B cell (primary cell): Measurements from ENCODE around the gene KANK3. TPM values are rescaled to one million over a fixed set of nuclear protein-coding genes. Genes with fewer than 3 reads are reported as not detected.

Experiments
- polyA plus RNA-seq: library from polyadenylated mRNA; depleted of rRNA; stranded (reverse); fragments of >200 nt; gene quantifications from 2 replicates; pipeline ENCODE4 v1.2.3, GENCODE V29; 2012
- small RNA-seq: library from RNA; depleted of rRNA; stranded (forward); fragments of <200 nt; gene quantifications from one replicate; pipeline ENCODE3, GENCODE V24; 2012; ENCODE audit warnings: low replicate concordance, low read depth; ENCODE audit not compliant: insufficient read length
- total RNA-seq, 2 donors: library from RNA; stranded (reverse); fragments of 120-200 nt in 1 of 2; gene quantifications; 1 replicate in 1 of 2; 2 replicates in 1 of 2; pipeline versions ENCODE4 v1.2.3 to v1.2.4, GENCODE V29; 2013 to 2022

Gene KANK3
- total and polyA plus RNA-seq, 2 donors (not counting 1 experiment from before 2014, with no cell fraction given): 0.27 to 0.34 TPM

Small RNA genes lying within 50 kb of the gene (small RNA-seq; reads per million reads assigned to genes)
- 0.76 reads per million for gene MIR4999

Other genes with a start within 250 kb of the KANK3 start
- not detected in 2 replicates for gene FBN3, start 193.7 kb downstream of the KANK3 start, total RNA-seq
- not detected in 2 replicates for gene FBN3, start 193.7 kb downstream of the KANK3 start, polyA plus RNA-seq
- 125 and 146 TPM in 2 replicates for gene CERS4, start 133.9 kb downstream of the KANK3 start, total RNA-seq
- 98.2 and 104 TPM in 2 replicates for gene CERS4, start 133.9 kb downstream of the KANK3 start, polyA plus RNA-seq
- 28.7 and 30.5 TPM in 2 replicates for gene CD320, start 34.9 kb downstream of the KANK3 start, total RNA-seq
- 22.2 and 32.6 TPM in 2 replicates for gene CD320, start 34.9 kb downstream of the KANK3 start, polyA plus RNA-seq
- gene NDUFA7, start 21.9 kb downstream of the KANK3 start, total RNA-seq: 23.2 and 28.6 TPM in 2 replicates
- 50.4 and 71.7 TPM in 2 replicates for gene NDUFA7, start 21.9 kb downstream of the KANK3 start, polyA plus RNA-seq
- gene RPS28, start 21.8 kb downstream of the KANK3 start, total RNA-seq: 2,435 and 2,579 TPM in 2 replicates
- gene RPS28, start 21.8 kb downstream of the KANK3 start, polyA plus RNA-seq: 830 and 1,800 TPM in 2 replicates
- not detected in 2 replicates for gene ANGPTL4, start 20.9 kb upstream of the KANK3 start, total RNA-seq
- not detected in 2 replicates for gene ANGPTL4, start 20.9 kb upstream of the KANK3 start, polyA plus RNA-seq
- 126 and 130 TPM in 2 replicates for gene RAB11B, start 47.1 kb upstream of the KANK3 start, total RNA-seq
- 165 and 190 TPM in 2 replicates for gene RAB11B, start 47.1 kb upstream of the KANK3 start, polyA plus RNA-seq
- 22.9 and 24.8 TPM in 2 replicates for gene MARCHF2, start 70.0 kb upstream of the KANK3 start, total RNA-seq
- gene MARCHF2, start 70.0 kb upstream of the KANK3 start, polyA plus RNA-seq: 50.5 and 52.6 TPM in 2 replicates
- 207 and 221 TPM in 2 replicates for gene HNRNPM, start 101.7 kb upstream of the KANK3 start, total RNA-seq
- 137 and 229 TPM in 2 replicates for gene HNRNPM, start 101.7 kb upstream of the KANK3 start, polyA plus RNA-seq
- gene PRAM1, start 159.4 kb upstream of the KANK3 start, total RNA-seq: 0.91 and 1.2 TPM in 2 replicates
- gene PRAM1, start 159.4 kb upstream of the KANK3 start, polyA plus RNA-seq: 1.5 and 1.7 TPM in 2 replicates
- gene ZNF414, start 170.9 kb upstream of the KANK3 start, total RNA-seq: 40.7 and 43.8 TPM in 2 replicates
- gene ZNF414, start 170.9 kb upstream of the KANK3 start, polyA plus RNA-seq: 35.0 and 52.0 TPM in 2 replicates
- gene MYO1F, start 234.2 kb upstream of the KANK3 start, total RNA-seq: 126 TPM in 2 replicates
- gene MYO1F, start 234.2 kb upstream of the KANK3 start, polyA plus RNA-seq: 65.5 and 76.3 TPM in 2 replicates